KOPT-K1 (cell line): ENCODE data around the gene ASCL4.

Experiments used
- H3K27ac ChIP-seq: fragments of 200-600 bp; sonication (generic); 2 replicates; pipeline ENCODE4 v1.5.1; 2016; ENCODE audit warnings: antibody characterized with exemption, mild to moderate bottlenecking, low read depth, low read length; ENCODE audit not compliant: poor library complexity, severe bottlenecking
- H3K36me3 ChIP-seq: fragments of 200-600 bp; sonication (generic); 2 replicates; pipeline ENCODE4 v1.5.1; 2017; ENCODE audit warnings: antibody characterized with exemption, mild to moderate bottlenecking, low read length, moderate library complexity; ENCODE audit not compliant: insufficient read depth
- H3K9me3 ChIP-seq: fragments of 200-600 bp; sonication (generic); 2 replicates; pipeline ENCODE4 v1.5.1; 2017; ENCODE audit warnings: antibody characterized with exemption, low read length, mild to moderate bottlenecking; ENCODE audit not compliant: insufficient read depth, poor library complexity, severe bottlenecking

ASCL4 gene

DNA sequence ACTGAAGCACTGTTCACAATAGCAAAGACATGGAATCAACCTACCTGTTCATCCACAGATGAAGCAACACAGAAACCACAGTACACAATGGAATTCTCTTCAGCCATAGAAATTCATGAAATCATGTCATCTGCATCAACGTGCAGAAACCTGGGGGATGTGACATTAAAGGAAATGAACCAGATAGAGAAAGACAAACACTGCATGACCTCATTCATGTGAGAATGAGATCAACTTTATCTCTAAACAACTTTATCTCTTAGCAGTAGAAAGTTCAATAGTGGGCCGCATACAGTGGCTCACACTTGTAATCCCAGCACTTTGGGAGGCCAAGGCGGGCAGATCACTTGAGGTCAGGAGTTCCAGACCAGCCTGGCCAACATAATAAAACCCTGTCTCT, 19.9 kb downstream of the ASCL4 start:
- H3K36me3 ChIP-seq, result no peaks in the 10 kb centered on the region
- H3K27ac ChIP-seq, result no peak overlapping the region
- H3K9me3 ChIP-seq, result peaks cover 33% of the 10 kb centered on the region

- no peak overlapping the region for H3K27ac ChIP-seq
- no peaks in the 10 kb centered on the region for H3K9me3 ChIP-seq
- H3K36me3 ChIP-seq, result no peaks in the 10 kb centered on the region
These were observed 24.1 kb downstream of the ASCL4 start for GRCh38 chr12:107798580-107798979.

DNA sequence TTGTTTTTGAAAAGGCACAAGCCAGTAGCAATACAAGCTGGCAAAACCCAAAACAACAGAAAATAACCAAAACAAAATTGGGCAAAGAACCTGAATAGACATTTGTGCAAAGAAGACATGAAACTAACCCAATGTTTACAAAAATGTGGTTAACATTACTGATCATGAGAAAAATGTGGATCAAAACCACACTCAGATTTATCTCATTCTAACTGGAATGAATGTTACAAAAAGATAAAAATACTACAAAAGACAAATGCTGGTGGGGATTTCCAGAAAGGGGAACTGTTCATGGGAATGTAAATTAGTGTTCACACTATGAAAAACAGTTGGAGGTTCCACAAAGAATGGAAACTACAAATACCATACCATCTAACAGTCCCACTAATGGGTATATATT, 26.6 kb downstream of the ASCL4 start:
- Histone ChIP-seq H3K36me3 (no peaks in the 10 kb centered on the region), H3K27ac (no peak overlapping the region), H3K9me3 (no peaks in the 10 kb centered on the region)

DNA sequence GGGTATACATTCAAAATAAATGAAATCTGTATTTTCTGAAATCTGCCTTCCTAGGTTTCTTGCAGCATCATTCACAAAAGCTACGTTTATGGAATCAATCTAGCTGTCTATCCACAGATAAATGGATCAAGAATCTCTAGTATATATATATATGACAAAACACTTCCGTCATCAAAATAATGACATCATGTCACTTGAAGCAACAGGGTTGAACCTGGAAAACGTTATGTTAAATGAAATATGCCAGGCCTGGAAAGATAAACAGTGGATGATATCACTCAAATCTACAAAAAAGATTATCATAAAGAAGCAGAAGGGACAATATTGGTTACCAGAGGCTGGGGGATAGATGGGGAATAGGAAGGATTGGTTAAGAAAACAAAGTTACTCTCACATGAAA, 28.6 kb downstream of the ASCL4 start:
- no peak overlapping the region for H3K27ac ChIP-seq
- no peaks in the 10 kb centered on the region for H3K36me3 ChIP-seq
- no peaks in the 10 kb centered on the region for H3K9me3 ChIP-seq

GRCh38 chr12:107805488-107806180, 31.1 kb downstream of the ASCL4 start:
- Histone ChIP-seq H3K9me3 (no peaks in the 10 kb centered on the region), H3K36me3 (no peaks in the 10 kb centered on the region), H3K27ac (no peak overlapping the region)

GRCh38 chr12:107807471-107808150, 33.1 kb downstream of the ASCL4 start:
- H3K27ac ChIP-seq, result no peak overlapping the region
- H3K36me3 ChIP-seq, result no peaks in the 10 kb centered on the region
- H3K9me3 ChIP-seq, result no peaks in the 10 kb centered on the region

DNA sequence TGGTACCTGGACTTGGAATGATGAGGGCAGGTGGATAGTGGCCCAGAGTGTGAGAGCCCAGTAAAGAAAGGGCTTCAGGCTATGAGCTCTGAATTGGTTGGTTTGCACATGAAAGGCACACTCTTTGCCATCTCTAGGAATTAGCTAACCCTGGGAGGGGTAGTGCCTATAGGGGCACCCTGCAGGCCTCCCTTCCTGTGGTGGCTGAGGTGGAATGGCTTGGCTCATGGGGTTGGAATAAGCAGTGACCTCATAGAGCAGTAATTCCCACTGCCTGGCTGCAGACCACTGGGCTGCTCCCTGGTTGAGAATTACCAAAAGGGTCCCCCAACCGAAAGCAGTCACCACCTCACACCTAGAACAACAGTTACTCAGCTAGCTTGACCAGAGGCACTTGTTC, 42.7 kb downstream of the ASCL4 start:
- Histone ChIP-seq H3K36me3 (no peaks in the 10 kb centered on the region), H3K27ac (no peak overlapping the region), H3K9me3 (peaks cover 31% of the 10 kb centered on the region)

GRCh38 chr12:107818984-107819383, 44.5 kb downstream of the ASCL4 start:
- Histone ChIP-seq H3K27ac (no peak overlapping the region), H3K36me3 (no peaks in the 10 kb centered on the region), H3K9me3 (peaks cover 31% of the 10 kb centered on the region)

DNA sequence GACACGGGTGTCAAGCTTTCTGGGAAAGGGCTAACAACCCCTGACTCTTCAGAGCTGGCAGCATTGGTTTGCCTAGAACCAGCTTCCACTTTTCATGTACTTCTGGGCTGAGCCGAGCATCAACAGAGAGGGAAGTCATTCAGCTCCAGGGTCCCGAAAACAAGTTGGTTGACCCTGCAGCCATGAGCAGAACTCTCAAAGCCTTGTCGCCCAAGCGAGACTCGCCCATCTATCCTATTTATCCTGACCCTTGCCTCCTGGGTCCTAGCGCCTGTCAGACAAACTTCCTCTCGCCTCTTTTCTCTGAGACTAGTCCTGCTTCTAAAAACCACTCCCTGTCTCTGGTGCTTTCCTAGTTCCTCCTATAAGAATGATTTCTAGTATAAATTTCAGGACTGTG, 47.9 kb downstream of the ASCL4 start:
- no peak overlapping the region for H3K27ac ChIP-seq
- peaks cover 50% of the 10 kb centered on the region for H3K9me3 ChIP-seq
- no peaks in the 10 kb centered on the region for H3K36me3 ChIP-seq
